ENCODE data around the gene ITPKB.
A peak's percentile ranks its signal among the peaks of the same experiment; 100 is the strongest.

Gene ITPKB

DNA sequence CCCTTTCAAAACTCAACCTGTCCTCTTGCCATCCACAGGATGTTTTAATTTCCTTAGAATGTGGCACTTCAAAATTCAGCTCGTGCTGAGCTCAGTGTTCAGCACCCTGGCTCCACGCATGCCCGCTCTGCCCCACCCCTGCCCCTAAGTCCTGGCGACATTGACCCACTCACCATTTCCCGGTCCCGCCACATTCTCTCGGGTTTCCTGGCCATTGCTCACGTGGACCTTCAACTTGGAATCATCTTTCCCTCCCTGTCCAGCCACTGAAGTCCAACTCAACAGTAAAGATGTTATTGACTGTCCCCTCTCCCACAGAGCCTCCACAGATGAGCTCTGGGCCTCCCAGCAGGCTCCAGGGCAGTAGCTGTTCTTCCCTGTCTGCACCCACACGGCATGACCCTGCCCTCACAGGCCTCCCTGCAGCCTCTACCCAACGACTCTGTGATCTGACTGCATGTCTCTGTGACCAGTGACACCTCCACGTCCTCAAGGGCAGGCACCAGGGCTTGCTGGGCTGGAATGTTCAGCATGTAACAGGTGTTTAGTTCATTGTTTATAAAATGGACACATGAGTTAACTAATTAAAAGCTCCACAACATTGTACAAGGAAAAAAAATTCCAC, 53.8 kb downstream of the ITPKB start:
- DNase-seq (ENCODE audit: low spot score): no peak

DNA sequence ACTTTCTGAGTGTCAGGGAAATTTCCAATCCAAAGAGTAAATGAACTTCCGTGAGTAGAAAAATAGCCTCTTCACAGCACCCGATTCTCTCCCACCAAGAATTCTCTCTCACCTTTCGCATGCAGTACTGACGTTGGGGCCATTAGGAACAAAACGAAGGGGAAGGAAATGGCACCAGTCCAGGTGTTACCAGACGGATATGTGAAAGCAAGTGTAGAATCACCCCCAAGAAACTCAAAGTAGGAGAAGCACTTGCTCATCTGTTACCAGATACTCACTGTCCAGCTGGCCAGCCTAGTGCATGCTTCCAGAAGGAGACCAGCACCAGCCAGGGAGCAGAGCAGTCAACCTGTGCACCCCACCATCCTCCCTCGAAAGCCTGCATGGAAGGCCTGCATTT, 55.1 kb downstream of the ITPKB start:
- no peak for DNase-seq (ENCODE audit: low spot score)

DNA sequence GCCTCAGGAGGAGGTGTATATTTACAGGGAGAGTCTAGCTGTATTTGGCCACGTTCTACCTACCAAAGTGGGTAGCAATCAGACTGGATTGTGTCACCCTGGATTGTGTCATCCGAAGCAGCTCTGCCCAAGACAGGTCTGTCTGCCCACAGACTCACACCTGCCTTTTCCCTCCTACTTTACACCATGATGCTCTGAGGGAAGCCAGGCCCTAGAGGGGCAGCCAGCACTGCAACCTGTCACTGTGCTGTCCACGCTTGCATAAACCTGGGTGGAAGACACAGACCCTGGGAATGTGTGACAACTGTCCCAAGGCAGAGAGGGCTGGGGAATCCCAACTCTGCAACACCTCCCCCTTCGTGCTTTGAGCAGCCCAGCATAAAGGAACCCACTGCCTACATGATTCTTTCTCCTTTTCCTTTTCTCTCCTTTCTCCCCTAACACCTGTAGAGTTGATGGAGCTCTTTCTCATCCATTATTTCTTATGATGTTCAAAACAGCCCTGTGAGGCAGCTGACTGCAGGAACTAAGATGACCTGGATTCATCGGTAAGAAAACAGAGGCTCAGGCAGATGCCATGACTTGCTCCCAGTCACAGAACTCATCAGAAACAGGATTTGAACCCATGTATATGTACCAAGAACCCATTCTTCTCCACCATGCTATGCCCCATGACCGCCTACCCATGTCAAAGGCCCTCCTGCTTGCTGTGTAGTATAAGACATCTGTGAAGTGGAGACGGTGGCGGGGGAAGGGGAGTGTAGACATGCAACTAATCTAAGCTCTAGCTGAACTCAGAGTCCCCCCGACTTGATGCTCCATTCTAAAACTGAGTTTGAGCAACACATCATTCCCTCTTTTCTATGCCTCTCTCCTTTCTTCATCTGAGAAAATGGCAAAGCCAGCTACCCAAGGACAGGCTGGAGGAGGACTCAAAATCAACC, 55.9 kb downstream of the ITPKB start:
- DNase-seq (ENCODE audit: low spot score): no peak

DNA sequence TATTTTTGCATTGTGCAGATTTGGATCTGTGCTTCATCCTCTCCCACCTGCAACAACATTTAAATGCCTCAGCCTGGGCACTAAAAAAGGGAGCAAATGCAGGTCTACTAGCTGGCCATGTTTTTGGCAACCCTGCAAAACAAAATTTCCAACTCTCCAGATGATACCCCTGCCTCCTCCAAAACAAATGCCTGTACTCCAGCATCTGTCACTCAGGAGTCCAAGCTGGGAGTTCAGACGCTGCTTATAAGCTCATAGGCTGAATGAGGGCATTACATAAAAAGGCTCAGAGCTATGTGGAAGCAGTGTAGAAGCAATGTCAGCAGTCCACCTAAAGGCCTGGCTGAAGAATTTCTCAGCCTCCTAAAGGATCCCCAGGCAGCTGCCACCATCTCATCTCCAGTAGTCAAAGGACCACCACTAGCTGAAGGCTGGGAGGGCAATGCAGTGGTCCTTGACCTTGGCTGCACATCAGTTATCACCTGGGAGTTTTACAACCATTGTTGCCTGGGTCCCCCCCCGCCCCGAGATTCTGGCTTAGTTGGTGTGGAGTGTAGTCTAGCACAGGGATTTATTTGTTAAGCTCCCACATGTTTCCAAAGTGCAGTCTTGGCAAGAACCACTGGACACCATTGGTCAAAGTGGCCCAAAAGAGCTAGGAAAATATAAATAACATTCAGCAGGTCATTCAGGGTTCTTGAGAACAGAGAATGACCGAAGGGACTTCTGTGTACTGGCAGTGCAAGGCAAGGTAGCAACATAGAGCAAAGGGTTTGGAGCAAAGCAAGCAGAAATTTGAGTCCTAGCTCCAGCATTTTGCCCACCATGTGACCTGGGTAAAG, 57.2 kb downstream of the ITPKB start:
- DNase-seq (ENCODE audit: low spot score): no peak

DNA sequence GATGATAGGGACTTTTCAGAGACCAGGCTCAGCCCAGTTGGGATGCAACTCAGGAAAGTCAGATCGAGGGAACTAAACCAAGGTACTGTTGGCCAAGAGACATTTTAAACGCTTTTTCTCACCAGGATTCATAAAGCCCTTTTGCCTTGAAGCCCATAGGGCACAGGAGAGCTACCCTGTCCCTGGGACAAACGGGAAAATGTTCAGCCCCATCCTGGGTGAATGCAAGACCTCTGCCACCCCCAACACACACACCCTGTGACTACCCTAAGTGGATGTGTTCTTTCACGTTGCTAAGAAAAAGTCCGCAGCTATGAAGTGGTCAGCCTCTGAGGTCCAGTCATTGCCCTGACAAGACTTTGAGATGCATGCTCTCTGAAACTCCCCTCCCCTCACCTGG, 58.4 kb downstream of the ITPKB start:
- no peak for DNase-seq (ENCODE audit: low spot score)

DNA sequence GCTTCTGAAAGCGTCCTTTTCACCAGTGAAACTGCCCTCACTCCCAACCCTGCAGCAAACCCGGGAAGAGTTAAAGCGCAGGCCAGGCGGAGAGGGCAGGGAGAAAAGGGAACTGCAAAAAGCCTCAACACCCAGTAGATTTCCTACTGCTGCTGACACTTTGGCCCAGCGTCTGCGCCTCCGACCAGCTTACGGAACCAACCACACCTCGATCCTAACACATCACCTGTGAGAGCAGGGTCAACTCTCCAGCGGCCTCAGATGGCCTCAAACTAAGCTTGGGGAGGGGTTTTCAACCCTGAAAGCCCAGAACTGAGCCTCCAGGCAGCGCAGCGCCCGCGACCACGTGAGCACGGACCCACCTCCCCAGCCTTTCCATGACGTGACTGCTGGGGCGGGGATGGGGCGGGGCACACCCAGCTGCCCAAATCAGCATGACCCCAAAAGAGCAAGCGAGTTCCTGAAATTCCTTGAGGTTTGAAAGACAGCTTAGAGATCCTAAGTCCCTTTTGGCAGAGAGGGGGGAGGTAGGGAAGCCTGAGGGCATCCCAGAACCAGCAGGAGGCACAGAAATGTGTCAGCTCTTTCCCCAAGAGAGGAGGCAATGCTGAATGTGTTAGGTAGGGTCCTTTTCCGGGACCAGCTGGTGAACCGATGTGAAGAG, 59.1 kb downstream of the ITPKB start:
- peak; percentile 67 for DNase-seq (ENCODE audit: low spot score)

DNA sequence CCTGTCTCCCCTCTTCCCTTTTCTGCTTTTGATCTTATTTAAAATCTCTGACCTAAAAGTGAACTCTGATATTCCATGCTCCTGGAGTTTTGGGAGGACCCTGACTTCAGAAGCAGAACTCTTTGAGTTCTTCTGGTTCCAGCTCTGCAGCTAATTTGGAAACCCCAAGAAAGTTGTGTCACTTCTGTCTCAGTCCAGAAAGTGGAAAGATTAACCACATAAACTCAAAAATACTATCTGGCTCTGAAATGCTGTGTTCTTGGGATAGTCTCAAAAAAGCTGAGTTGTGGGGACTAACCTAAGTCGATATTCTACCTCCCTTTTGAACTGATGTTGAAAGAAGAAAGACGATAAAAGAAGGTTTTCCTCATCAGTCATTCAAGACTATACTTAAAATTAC, 59.8 kb downstream of the ITPKB start:
- no peak for DNase-seq (ENCODE audit: low spot score)

DNA sequence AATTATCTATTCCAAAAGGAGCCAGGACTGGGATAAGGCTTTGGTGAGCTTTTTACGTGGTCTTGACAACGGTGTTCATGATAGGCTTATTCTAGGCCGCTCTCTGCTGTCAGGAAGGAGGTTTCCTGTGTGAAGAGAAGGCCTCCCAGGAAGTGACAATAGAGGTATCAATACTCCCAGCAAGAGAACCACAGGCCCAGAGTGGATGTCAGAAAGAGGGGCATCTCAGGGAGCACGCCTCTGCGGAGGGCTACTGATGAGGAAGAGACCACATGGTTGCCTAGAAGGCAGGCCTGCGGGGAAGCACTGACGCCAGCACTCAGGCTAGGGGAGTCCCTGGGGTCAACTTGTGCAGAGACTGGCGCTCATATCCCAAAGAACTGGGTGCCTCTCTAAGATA, 60.4 kb downstream of the ITPKB start:
- DNase-seq (ENCODE audit: low spot score): no peak

DNA sequence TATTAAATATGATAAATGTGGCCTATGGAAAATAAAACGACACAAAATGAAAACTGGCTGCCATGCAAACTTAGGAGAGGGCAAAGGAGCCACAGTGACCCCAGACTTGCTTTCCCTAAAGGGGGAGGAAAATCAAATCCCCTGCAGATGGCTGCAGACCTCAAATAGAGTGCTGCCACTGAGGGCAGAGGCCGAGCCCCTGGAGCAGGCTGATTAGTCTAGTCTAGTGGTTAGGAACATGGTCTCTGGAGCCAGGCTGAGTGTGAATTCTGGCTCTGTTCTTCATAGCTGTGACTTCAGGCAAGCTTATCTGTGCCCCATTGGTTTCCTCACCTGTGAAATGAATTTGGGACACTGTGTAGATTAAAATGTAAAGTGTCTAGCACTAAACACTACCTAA, 60.8 kb downstream of the ITPKB start:
- no peak for DNase-seq (ENCODE audit: low spot score)

DNA sequence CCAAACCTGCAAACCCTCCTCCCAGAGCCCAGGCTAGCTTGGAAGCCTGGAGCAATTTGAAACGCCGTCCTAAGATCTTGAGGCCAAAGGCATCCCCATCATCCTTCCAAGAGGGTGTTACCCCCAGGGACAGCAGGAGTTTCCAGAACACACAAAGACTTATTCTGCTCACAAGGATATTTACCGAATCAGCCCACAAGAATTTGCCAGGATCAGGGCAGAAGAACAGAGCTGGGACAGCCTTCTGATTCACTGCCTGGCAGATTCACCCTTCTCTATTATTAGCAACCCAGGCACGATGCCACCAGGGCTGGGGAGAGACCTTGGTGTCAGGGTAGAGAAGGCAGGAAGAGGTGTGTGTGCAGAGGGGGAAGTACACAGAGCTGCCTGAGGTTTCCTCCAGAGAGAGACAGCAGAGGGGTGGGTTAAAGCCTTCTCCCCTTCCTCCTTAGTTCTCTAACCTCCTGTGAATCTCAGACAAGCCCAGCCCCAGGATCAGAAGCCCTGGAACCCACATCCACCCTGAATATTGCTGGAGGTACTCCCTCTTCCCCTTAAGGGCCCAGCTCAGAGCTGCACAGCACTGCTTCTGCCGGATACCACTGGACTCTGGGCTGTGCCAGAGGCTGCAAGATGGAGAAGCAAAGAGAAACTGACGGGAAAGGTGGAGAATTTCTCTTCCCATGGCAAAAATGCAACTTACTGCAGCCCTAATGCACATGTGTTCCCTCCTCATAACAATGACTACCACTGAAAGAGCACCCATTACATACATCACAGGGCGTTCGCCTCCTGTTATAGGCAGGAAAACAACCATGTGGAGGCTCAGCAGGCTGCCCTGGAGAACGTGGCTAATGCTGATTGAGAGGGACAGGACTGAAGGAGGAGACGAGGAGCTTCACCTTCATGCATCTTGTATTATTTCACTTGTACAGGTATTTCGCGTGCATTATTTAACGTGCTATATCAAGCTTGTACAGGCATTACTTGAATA, 61.8 kb downstream of the ITPKB start:
- peak; percentile 70 for DNase-seq (ENCODE audit: low spot score)

DNA sequence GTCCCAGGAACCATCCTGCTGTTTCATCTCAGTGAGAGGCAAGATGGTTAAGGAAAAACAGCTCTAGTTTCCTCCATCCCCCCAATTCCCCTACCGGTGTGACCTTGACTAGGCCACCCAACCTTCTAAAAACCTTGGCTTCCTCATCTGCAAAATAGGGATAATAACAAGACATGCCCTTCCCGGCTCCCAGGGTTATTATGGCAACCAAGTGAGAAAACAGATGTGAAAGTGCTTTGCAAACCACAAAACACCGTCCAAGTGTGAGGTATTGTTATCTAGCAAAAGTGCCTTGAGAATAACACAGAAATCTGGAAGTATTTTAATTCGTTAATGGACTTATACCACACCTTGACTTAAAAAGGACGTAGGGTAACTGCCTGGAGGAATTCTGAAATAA, 62.7 kb downstream of the ITPKB start:
- no peak for DNase-seq (ENCODE audit: low spot score)

DNA sequence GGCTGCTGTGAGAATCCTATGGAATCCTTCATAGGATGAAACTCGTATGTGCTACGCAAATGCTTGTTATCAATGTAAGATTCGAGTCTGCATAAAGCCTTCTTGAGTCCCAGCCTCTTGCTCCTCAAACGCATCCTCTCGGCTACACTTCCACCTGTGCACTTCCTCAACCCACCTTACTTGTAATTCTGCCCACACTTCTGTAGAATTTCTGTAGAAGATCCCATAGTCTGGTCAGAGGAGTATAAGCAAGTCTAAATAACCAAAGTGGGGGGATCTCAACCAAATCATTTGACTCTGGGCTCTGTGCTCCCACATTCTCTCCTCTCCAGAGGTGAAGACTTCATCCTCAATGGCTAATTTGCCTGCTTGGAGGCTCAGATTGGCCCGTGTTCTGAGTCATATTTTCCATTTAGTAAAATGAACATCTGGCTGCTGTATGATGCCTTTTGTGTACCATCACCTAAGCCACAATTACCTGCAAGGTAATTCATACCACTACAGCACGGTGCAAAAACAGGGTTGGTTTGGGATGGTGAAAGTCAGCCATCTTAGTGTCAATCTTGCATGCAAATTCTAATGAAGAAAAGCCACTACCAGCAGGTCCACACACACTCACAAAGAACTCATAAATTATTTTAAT, 63.2 kb downstream of the ITPKB start:
- no peak for DNase-seq (ENCODE audit: low spot score)

DNA sequence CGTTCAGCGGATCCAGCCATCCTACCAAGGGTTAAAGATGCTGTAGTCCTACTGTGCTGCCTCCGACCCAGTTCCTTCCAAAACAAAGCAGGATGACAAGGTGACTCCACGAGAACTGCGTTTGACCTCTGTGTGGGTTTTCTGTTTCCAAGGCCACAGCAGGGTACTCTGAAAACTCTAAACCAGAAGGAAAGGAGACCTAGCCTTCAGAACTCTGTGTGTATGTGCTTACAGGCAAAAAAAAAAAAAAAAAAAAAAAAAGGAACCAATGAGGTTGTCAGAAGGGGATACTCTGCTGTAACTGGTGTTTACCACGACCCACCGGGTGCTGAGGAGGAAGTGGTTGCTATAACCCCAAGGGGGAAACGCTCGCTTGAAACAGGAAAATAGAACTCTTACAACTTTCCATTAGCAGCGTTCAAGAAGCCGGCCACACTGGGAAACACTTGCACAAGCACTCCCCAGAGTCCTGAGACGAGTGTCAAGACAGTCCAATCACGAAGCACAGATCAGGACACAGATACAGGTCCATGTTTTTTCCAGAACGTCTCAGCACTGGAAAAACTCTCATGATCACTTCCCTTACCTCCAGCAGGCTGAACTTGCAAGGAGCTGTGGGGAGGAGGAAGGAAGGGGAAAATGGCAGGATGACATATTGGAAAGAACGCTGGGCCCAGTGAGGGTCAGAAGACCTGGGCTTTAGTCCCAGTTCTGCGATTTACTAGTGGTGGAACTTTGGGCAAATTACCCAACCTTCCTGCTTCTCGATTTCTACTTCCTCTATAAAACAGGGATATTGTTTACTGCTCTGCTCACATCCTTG, 64.0 kb downstream of the ITPKB start:
- peak; percentile 74 for DNase-seq (ENCODE audit: low spot score)

DNA sequence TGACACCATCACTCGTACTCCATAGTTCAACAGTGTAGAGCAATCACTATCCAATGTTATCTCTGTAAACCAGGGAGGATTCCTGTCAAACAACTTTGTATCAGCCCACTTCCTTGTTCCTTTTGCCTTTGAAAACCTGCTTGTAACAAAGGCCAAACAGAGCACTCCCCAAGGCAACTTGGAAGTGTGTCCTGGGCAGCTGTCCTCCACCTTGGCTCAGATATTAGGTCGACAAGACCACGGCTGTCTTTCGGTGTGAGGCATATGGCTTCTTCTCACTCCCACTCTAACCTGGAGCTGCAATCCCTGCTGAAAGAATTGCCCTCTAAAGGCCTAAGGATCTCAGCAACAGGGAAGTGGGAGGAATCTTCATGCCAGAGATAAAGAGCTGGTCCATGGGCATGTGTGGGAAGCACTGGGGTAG, 66.7 kb downstream of the ITPKB start:
- DNase-seq (ENCODE audit: low spot score): no peak

DNA sequence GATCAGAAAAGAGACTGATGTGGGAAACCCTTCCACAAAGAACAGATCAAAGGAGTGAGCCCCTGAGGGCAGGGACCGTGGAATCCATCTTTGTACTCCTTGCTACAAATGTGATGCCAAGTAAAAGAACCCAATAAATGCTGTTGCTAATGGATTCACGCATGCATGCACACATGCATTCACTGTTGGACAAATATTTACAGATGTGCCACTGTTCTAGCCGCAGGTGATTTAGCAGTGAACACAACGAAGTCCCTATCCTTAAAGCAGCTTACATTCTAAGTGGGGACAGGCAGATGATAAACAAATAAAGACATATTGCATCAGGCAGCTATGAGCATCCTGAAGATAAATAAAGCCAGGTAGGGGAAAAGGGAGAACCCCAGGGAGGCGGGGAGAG, 67.8 kb downstream of the ITPKB start:
- DNase-seq (ENCODE audit: low spot score): no peak

DNA sequence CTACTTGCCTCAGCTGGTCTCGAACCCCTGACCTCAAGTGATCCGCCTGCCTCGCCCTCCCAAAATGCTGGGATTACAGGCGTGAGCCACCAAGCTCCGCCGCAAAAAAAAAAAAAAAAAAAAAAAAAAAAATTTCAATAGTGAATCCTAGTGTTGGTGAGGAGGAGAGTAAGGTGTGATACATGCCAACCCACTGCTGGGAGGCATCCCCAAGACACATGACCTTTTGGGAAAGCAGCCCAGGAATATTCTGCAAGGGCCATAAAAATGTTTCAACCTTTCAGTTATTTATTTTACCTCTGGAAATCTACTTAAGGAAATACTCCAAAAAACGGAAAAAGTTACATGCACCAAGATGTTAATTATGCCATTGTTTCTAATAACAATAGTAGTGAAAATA, 69.0 kb downstream of the ITPKB start:
- DNase-seq (ENCODE audit: low spot score): no peak

DNA sequence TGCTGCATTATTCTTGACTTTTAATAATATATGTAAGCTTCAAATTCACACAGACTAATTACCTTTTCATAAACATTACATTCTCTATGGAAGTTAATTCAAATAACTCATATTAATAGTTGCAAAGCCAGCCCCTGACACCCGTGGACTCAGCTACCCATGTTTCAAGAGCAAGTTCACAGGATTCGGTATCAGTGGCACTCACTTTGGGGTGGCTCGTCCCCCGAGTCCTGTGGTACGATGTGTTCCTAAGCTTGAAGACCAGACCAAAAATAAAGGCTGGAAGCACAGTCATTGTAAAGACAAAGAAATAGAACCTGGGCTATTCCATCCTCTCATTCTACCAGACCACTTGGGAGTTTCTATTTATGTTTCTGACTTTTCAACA, 70.9 kb downstream of the ITPKB start:
- DNase-seq (ENCODE audit: low spot score): no peak

DNA sequence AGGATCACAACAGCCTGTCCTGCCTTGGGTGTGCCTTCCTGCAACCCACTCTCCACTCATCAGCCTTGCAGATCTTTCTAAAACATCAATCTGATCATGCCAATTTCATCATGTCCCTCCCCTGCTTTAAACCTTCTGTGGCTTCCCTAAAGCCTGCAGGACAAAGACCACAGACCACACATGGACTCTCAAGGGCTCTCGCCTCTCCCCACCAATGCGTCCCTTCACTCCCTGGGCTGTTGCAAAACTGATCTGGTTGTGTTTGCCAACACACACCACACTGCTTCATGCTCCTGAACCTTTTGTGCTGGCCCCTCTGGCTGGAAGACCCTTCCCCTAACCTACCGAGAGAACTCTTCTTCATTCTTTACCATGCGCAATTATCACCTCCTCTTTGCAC, 72.4 kb downstream of the ITPKB start:
- DNase-seq (ENCODE audit: low spot score): no peak

DNA sequence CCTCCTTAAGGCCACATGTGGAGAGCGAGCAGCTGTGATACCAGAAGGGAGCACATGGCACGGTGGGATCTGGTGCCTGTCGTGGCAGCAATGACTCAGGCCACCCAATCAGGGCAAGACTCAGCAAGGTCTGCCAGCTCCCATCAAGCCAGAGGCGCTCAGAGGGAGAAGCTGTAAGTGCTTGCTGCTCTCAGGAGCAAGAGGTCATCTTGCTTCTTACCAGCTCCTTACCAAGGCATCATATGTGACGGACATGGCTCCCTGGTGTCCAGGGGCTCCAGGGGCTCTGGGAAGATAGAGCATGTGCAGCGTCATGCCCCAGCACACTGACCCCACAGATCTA, 72.9 kb downstream of the ITPKB start:
- DNase-seq (ENCODE audit: low spot score): no peak
